ENCODE data around the gene PBOV1.

Gene PBOV1

GRCh38 chr6:138205437-138206094 lies 12.7 kb downstream of the PBOV1 start:
- Mint-ChIP-seq H3K27me3 (peaks cover 13% of the 10 kb centered on the region), H3K9me3 (no peaks in the 10 kb centered on the region), H3K27ac (no peak overlapping the region), H3K36me3 (ENCODE audit: low read depth) (no peaks in the 10 kb centered on the region), H3K4me1 (ENCODE audit: low read depth) (no peaks in the 10 kb centered on the region), H3K4me3 (no peak overlapping the region)
- intact Hi-C loops (cut with micrococcal nuclease) = no loop called here

- Mint-ChIP-seq H3K36me3 (ENCODE audit: low read depth) (no peaks in the 10 kb centered on the region), H3K9me3 (peaks cover 6% of the 10 kb centered on the region), H3K27ac (no peak overlapping the region), H3K4me3 (no peak overlapping the region), H3K4me1 (ENCODE audit: low read depth) (no peaks in the 10 kb centered on the region), H3K27me3 (peaks cover 13% of the 10 kb centered on the region)
- intact Hi-C loops (cut with micrococcal nuclease) = no loop called here
These were observed 13.4 kb downstream of the PBOV1 start for GRCh38 chr6:138204792-138205384.

GRCh38 chr6:138204303-138204702 lies 14.0 kb downstream of the PBOV1 start:
- Mint-ChIP-seq H3K9me3 (peaks cover 8% of the 10 kb centered on the region), H3K27me3 (peaks cover 11% of the 10 kb centered on the region), H3K36me3 (ENCODE audit: low read depth) (no peaks in the 10 kb centered on the region), H3K27ac (no peak overlapping the region), H3K4me1 (ENCODE audit: low read depth) (no peaks in the 10 kb centered on the region), H3K4me3 (no peak overlapping the region)
- intact Hi-C loops (cut with micrococcal nuclease) = no loop called here

GRCh38 chr6:138203315-138203714 lies 15.0 kb downstream of the PBOV1 start:
- Mint-ChIP-seq H3K36me3 (ENCODE audit: low read depth) (no peaks in the 10 kb centered on the region), H3K27me3 (peaks cover 11% of the 10 kb centered on the region), H3K27ac (no peak overlapping the region), H3K4me1 (ENCODE audit: low read depth) (no peaks in the 10 kb centered on the region), H3K9me3 (peaks cover 8% of the 10 kb centered on the region), H3K4me3 (no peak overlapping the region)
- intact Hi-C loops (cut with micrococcal nuclease) = no loop called here

- intact Hi-C loops (cut with micrococcal nuclease) = no loop called here
- Mint-ChIP-seq H3K4me3 (no peak overlapping the region), H3K36me3 (ENCODE audit: low read depth) (no peaks in the 10 kb centered on the region), H3K4me1 (ENCODE audit: low read depth) (no peaks in the 10 kb centered on the region), H3K27me3 (peaks cover 11% of the 10 kb centered on the region), H3K27ac (no peak overlapping the region), H3K9me3 (peaks cover 8% of the 10 kb centered on the region)
These were observed 16.5 kb downstream of the PBOV1 start for GRCh38 chr6:138201836-138202235.

GRCh38 chr6:138198430-138199091 lies 19.7 kb downstream of the PBOV1 start:
- Mint-ChIP-seq H3K36me3 (ENCODE audit: low read depth) (no peaks in the 10 kb centered on the region), H3K27ac (no peak overlapping the region), H3K27me3 (peaks cover 7% of the 10 kb centered on the region), H3K9me3 (peaks cover 8% of the 10 kb centered on the region), H3K4me1 (ENCODE audit: low read depth) (no peaks in the 10 kb centered on the region), H3K4me3 (no peak overlapping the region)
- intact Hi-C loops (cut with micrococcal nuclease) = no loop called here

- Mint-ChIP-seq H3K36me3 (ENCODE audit: low read depth) (no peaks in the 10 kb centered on the region), H3K27ac (no peak overlapping the region), H3K4me1 (ENCODE audit: low read depth) (no peaks in the 10 kb centered on the region), H3K4me3 (no peak overlapping the region), H3K9me3 (peaks cover 8% of the 10 kb centered on the region), H3K27me3 (peaks cover 5% of the 10 kb centered on the region)
- intact Hi-C loops (cut with micrococcal nuclease) = no loop called here
These were observed 20.7 kb downstream of the PBOV1 start for GRCh38 chr6:138197570-138197969.

GRCh38 chr6:138196122-138196738 lies 22.1 kb downstream of the PBOV1 start:
- Mint-ChIP-seq H3K4me1 (ENCODE audit: low read depth) (no peaks in the 10 kb centered on the region), H3K27me3 (peaks cover 3% of the 10 kb centered on the region), H3K36me3 (ENCODE audit: low read depth) (no peaks in the 10 kb centered on the region), H3K9me3 (peaks cover 8% of the 10 kb centered on the region), H3K27ac (no peak overlapping the region), H3K4me3 (no peak overlapping the region)
- intact Hi-C loops (cut with micrococcal nuclease) = no loop called here

- no peaks in the 10 kb centered on the region for H3K36me3 Mint-ChIP-seq (ENCODE audit: low read depth)
- H3K27me3 Mint-ChIP-seq = no peaks in the 10 kb centered on the region
- no peak overlapping the region for H3K27ac Mint-ChIP-seq
- H3K4me3 Mint-ChIP-seq = no peak overlapping the region
- H3K4me1 Mint-ChIP-seq (ENCODE audit: low read depth) = no peaks in the 10 kb centered on the region
- no peaks in the 10 kb centered on the region for H3K9me3 Mint-ChIP-seq
- intact Hi-C loops (cut with micrococcal nuclease) = no loop called here
These were observed 24.0 kb downstream of the PBOV1 start for GRCh38 chr6:138194287-138194686.

- H3K9me3 Mint-ChIP-seq = no peaks in the 10 kb centered on the region
- intact Hi-C loops (cut with micrococcal nuclease) = no loop called here
- no peaks in the 10 kb centered on the region for H3K4me1 Mint-ChIP-seq (ENCODE audit: low read depth)
- H3K27ac Mint-ChIP-seq = no peak overlapping the region
- peaks cover 2% of the 10 kb centered on the region for H3K27me3 Mint-ChIP-seq
- no peaks in the 10 kb centered on the region for H3K36me3 Mint-ChIP-seq (ENCODE audit: low read depth)
- no peak overlapping the region for H3K4me3 Mint-ChIP-seq
These were observed 29.9 kb downstream of the PBOV1 start for GRCh38 chr6:138188278-138188941.

- Mint-ChIP-seq H3K36me3 (ENCODE audit: low read depth) (no peaks in the 10 kb centered on the region), H3K9me3 (no peaks in the 10 kb centered on the region), H3K27ac (no peak overlapping the region), H3K4me3 (no peak overlapping the region), H3K4me1 (ENCODE audit: low read depth) (no peaks in the 10 kb centered on the region), H3K27me3 (peaks cover 7% of the 10 kb centered on the region)
- intact Hi-C loops (cut with micrococcal nuclease) = no loop called here
These were observed 31.1 kb downstream of the PBOV1 start for GRCh38 chr6:138187156-138187555.

GRCh38 chr6:138184230-138184629 lies 34.1 kb downstream of the PBOV1 start:
- Mint-ChIP-seq H3K36me3 (ENCODE audit: low read depth) (no peaks in the 10 kb centered on the region), H3K4me1 (ENCODE audit: low read depth) (no peaks in the 10 kb centered on the region), H3K27ac (no peak overlapping the region), H3K9me3 (no peaks in the 10 kb centered on the region), H3K27me3 (peaks cover 11% of the 10 kb centered on the region), H3K4me3 (no peak overlapping the region)
- intact Hi-C loops (cut with micrococcal nuclease) = no loop called here

GRCh38 chr6:138183790-138184134 lies 34.5 kb downstream of the PBOV1 start:
- Mint-ChIP-seq H3K4me3 (no peak overlapping the region), H3K27me3 (peaks cover 11% of the 10 kb centered on the region), H3K9me3 (no peaks in the 10 kb centered on the region), H3K4me1 (ENCODE audit: low read depth) (no peaks in the 10 kb centered on the region), H3K27ac (no peak overlapping the region), H3K36me3 (ENCODE audit: low read depth) (no peaks in the 10 kb centered on the region)
- intact Hi-C loops (cut with micrococcal nuclease) = no loop called here

Data from dendritic cell treated with granulocyte-macrophage colony-stimulating factor and Interleukin-4, amounts not matched to agents 40 ng/mL and 50 ng/mL, for 4 days (primary cell).